DOHH2 (cell line): ENCODE data around the gene MCF2L.

ENCODE experiments used
- H3F3A ChIP-seq: fragments of 200-600 bp; sonication (generic), shearing (Covaris generic); 2 replicates; pipeline ENCODE4 v1.6.0; 2016; ENCODE audit warnings: antibody characterized with exemption, mild to moderate bottlenecking; ENCODE audit not compliant: control insufficient read depth, insufficient read depth
- H3K27ac ChIP-seq: fragments of 200-600 bp; sonication (generic); 2 replicates; pipeline ENCODE4 v1.5.1; 2014; ENCODE audit warnings: low read depth, mild to moderate bottlenecking, low read length, moderate library complexity
- H3K27me3 ChIP-seq: fragments of 200-600 bp; sonication (generic); 2 replicates; pipeline ENCODE4 v1.6.1; 2014; ENCODE audit warnings: mild to moderate bottlenecking, low read length, mixed read lengths; ENCODE audit not compliant: control insufficient read depth
- H3K36me3 ChIP-seq: fragments of 200-600 bp; sonication (generic); 2 replicates; pipeline ENCODE4 v1.6.1; 2014; ENCODE audit warnings: mild to moderate bottlenecking, low read length, moderate library complexity, mixed read lengths; ENCODE audit not compliant: control insufficient read depth
- H3K4me1 ChIP-seq: fragments of 200-600 bp; sonication (generic); 2 replicates; pipeline ENCODE4 v1.6.1; 2014; ENCODE audit warnings: mild to moderate bottlenecking, low read length, mixed read lengths; ENCODE audit not compliant: control insufficient read depth
- H3K4me2 ChIP-seq: fragments of 200-600 bp; sonication (generic); 2 replicates; pipeline ENCODE4 v1.6.0; 2014; ENCODE audit warnings: mild to moderate bottlenecking, low read length, moderate library complexity
- H3K4me3 ChIP-seq: fragments of 200-600 bp; sonication (generic); 2 replicates; pipeline ENCODE4 v1.5.1; 2014; ENCODE audit warnings: mild to moderate bottlenecking, low read length, mixed read lengths
- H3K79me2 ChIP-seq: fragments of 200-600 bp; sonication (generic); 2 replicates; pipeline ENCODE4 v1.6.1; 2014; ENCODE audit warnings: mild to moderate bottlenecking, low read length, mixed read lengths; ENCODE audit not compliant: control insufficient read depth
- H3K9me2 ChIP-seq: fragments of 200-600 bp; sonication (generic); replicated peaks from 2 replicates; pipeline ENCODE4 v1.6.1; 2014; ENCODE audit warnings: mild to moderate bottlenecking, low read length, mixed read lengths; ENCODE audit not compliant: control insufficient read depth
- H3K9me3 ChIP-seq: fragments of 200-600 bp; sonication (generic); 2 replicates; pipeline ENCODE4 v1.6.1; 2014; ENCODE audit warnings: antibody characterized with exemption, low read length, mixed read lengths; ENCODE audit not compliant: control insufficient read depth, insufficient read depth
- H4K20me1 ChIP-seq: fragments of 200-600 bp; sonication (generic); 2 replicates; pipeline ENCODE4 v1.6.0; 2014; ENCODE audit warnings: low read depth, mild to moderate bottlenecking, antibody characterized with exemption, low read length, moderate library complexity; ENCODE audit not compliant: control insufficient read depth, insufficient read depth
- EZH2phosphoT487 ChIP-seq: fragments of 200-600 bp; sonication (generic); IDR thresholded peaks from 2 replicates; pipeline ENCODE4 v1.6.1; 2017; ENCODE audit warnings: borderline replicate concordance, mild to moderate bottlenecking, antibody characterized with exemption, low read length, moderate library complexity, mixed read lengths
- TF ChIP-seq, protein P1 (sequence below): fragments of 200-600 bp; sonication (generic); IDR thresholded peaks from one replicate; pipeline ENCODE4 v1.5.1; 2014; ENCODE audit warnings: antibody characterized with exemption, mild to moderate bottlenecking, low read depth, low read length; ENCODE audit not compliant: poor library complexity, severe bottlenecking

MCF2L gene

DNA sequence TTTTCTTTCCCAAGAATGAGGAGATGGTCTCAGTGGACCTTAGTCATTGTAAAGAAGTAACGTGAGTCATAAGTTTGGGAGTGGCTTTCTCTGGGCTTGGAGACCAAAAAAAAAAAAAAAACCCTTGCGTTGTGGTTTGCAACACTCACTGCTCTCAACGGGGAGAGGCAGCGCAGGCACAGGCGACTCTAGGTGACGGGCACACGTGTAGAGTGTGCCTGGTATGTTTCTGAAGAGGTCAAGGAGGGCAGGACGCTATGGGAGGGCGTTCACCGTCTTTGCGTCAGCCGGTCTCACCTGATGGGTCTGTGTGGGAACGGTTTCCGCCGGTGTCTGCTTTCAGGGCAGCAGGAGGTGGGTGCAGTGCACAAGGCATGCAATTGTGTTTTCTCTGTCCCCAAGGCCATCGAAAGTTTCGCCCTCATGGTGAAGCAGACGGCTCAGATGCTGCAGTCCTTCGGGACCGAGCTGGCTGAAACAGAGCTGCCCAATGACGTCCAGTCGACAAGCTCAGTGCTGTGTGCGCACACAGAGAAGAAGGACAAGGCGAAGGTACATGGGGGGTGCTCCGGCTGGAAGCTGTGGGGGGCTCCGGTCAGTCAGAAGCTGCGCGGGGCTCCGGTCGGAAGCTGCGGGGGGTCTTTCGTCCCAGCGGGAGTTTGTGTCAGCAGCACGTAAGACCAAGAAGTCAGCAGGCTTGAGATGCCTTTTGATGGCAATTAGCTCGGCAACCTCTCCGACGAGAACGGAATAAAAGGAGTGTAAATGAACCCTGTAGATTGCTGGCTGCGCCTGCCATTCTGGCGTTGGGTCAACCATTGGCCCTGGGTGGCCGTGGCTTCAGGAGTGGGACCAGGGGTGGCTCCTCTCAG is 95.8 kb downstream of the MCF2L start:
- Histone ChIP-seq H3F3A (no peaks in the 10 kb centered on the region), H3K9me2 (no peaks in the 10 kb centered on the region), H3K27ac (no peak overlapping the region), H3K9me3 (no peaks in the 10 kb centered on the region), H3K36me3 (no peaks in the 10 kb centered on the region), H3K4me2 (no peak overlapping the region), H3K27me3 (no peaks in the 10 kb centered on the region), H3K4me3 (no peak overlapping the region), H4K20me1 (no peaks in the 10 kb centered on the region), H3K79me2 (no peaks in the 10 kb centered on the region), H3K4me1 (no peaks in the 10 kb centered on the region)
- TF ChIP-seq, protein P1, sequence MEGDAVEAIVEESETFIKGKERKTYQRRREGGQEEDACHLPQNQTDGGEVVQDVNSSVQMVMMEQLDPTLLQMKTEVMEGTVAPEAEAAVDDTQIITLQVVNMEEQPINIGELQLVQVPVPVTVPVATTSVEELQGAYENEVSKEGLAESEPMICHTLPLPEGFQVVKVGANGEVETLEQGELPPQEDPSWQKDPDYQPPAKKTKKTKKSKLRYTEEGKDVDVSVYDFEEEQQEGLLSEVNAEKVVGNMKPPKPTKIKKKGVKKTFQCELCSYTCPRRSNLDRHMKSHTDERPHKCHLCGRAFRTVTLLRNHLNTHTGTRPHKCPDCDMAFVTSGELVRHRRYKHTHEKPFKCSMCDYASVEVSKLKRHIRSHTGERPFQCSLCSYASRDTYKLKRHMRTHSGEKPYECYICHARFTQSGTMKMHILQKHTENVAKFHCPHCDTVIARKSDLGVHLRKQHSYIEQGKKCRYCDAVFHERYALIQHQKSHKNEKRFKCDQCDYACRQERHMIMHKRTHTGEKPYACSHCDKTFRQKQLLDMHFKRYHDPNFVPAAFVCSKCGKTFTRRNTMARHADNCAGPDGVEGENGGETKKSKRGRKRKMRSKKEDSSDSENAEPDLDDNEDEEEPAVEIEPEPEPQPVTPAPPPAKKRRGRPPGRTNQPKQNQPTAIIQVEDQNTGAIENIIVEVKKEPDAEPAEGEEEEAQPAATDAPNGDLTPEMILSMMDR = no peak
- TF ChIP-seq EZH2phosphoT487 = no peak

DNA sequence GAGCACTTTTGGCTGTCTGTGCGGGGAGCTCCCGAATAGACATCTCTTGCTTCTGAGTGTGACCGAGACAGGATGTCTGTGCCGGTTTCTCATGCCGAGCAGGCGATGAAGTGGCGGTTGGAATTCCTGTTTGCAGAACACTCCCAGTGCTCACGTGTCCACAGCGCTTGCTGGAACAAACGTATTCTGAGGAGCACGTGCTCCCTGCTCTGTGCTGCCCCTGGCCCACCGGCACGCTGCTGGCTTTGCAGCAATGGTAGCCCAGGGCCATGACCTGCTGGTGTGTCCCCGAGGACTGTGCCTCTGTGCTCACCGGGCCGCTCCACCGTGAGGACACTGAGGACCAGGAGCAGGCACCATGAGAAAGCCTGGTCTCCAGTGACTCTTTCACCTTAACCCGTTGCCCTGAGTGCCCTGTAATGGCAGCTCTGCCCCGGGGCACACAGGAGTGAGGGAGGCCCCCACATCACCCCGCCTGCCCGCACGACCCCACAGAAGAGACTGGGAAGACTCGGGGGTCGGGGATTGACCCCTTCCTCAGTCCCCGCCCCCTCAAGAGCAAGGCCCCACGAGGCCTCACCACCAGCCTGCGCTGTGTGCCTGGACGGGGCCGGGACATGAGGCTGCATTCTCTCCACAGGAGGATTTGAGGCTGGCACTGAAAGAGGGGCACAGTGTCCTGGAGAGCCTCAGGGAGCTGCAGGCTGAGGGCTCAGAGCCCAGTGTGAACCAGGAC is 96.6 kb downstream of the MCF2L start:
- Histone ChIP-seq H3K4me3 (no peak overlapping the region), H3K9me2 (no peaks in the 10 kb centered on the region), H3K36me3 (no peaks in the 10 kb centered on the region), H3K4me1 (no peaks in the 10 kb centered on the region), H3F3A (no peaks in the 10 kb centered on the region), H4K20me1 (no peaks in the 10 kb centered on the region), H3K27me3 (no peaks in the 10 kb centered on the region), H3K79me2 (no peaks in the 10 kb centered on the region), H3K9me3 (no peaks in the 10 kb centered on the region), H3K27ac (no peak overlapping the region), H3K4me2 (no peak overlapping the region)
- TF ChIP-seq, protein P1 = no peak

- Histone ChIP-seq H3K4me3 (no peak overlapping the region), H3K36me3 (no peaks in the 10 kb centered on the region), H3K79me2 (no peaks in the 10 kb centered on the region), H3K27ac (no peak overlapping the region), H3K9me3 (no peaks in the 10 kb centered on the region), H3F3A (no peaks in the 10 kb centered on the region), H3K4me1 (no peaks in the 10 kb centered on the region), H3K9me2 (no peaks in the 10 kb centered on the region), H4K20me1 (no peaks in the 10 kb centered on the region), H3K27me3 (no peaks in the 10 kb centered on the region), H3K4me2 (no peak overlapping the region)
- no peak for TF ChIP-seq EZH2phosphoT487
- TF ChIP-seq, protein P1 = no peak
Measured at GRCh38 chr13:113066142-113066455, 97.1 kb downstream of the MCF2L start.
